Measurements from ENCODE around the gene EOMES.

The EOMES gene

GRCh38 chr3:27719314-27720003 lies 2.7 kb downstream of the EOMES start:
- DNase-seq = no peak

GRCh38 chr3:27718459-27718858 lies 3.7 kb downstream of the EOMES start:
- no peak for DNase-seq

- no peak for DNase-seq
These were observed 4.8 kb downstream of the EOMES start for GRCh38 chr3:27717200-27717852.

GRCh38 chr3:27716309-27716708 lies 5.8 kb downstream of the EOMES start:
- DNase-seq = no peak

- no peak for DNase-seq
These were observed 6.3 kb downstream of the EOMES start for GRCh38 chr3:27715863-27716262.

GRCh38 chr3:27715454-27715806 lies 6.7 kb downstream of the EOMES start:
- no peak for DNase-seq

GRCh38 chr3:27714692-27715453 lies 7.2 kb downstream of the EOMES start:
- no peak for DNase-seq

- DNase-seq = no peak
These were observed 8.0 kb downstream of the EOMES start for GRCh38 chr3:27714146-27714526.

GRCh38 chr3:27713435-27714145 lies 8.5 kb downstream of the EOMES start:
- DNase-seq = no peak

GRCh38 chr3:27713078-27713423 lies 9.1 kb downstream of the EOMES start:
- no peak for DNase-seq

- DNase-seq = peak; percentile 71
These were observed 9.7 kb downstream of the EOMES start for GRCh38 chr3:27712136-27713077.

GRCh38 chr3:27708250-27708649 lies 13.9 kb downstream of the EOMES start:
- peak; percentile 29 for DNase-seq

- DNase-seq = no peak
These were observed 23.1 kb downstream of the EOMES start for GRCh38 chr3:27699067-27699466.

GRCh38 chr3:27696906-27697305 lies 25.2 kb downstream of the EOMES start:
- DNase-seq = no peak

- no peak for DNase-seq
These were observed 26.5 kb downstream of the EOMES start for GRCh38 chr3:27695636-27696035.

GRCh38 chr3:27688053-27688452 lies 34.1 kb downstream of the EOMES start:
- DNase-seq = no peak

GRCh38 chr3:27686642-27687041 lies 35.5 kb downstream of the EOMES start:
- DNase-seq = peak; percentile 90

- DNase-seq = no peak
These were observed 36.6 kb downstream of the EOMES start for GRCh38 chr3:27685474-27685873.

GRCh38 chr3:27684302-27684701 lies 37.8 kb downstream of the EOMES start:
- no peak for DNase-seq

- peak; percentile 59 for DNase-seq
These were observed 40.8 kb downstream of the EOMES start for GRCh38 chr3:27681249-27681748.

GRCh38 chr3:27680517-27681246 lies 41.4 kb downstream of the EOMES start:
- no peak for DNase-seq

All from NCI-H226 (cell line).